PC-3 (cell line): ENCODE measurements around the gene ZNF98.

Source experiments
- EZH2 ChIP-seq: fragments of 300-600 bp; sonication (generic); IDR thresholded peaks from one replicate; pipeline ENCODE4 v1.6.1; 2017; ENCODE audit warnings: antibody characterized with exemption, mild to moderate bottlenecking, low read length; ENCODE audit not compliant: unreplicated experiment
- EZH2phosphoT487 ChIP-seq: fragments of 300-600 bp; sonication (generic); IDR thresholded peaks from 2 replicates; pipeline ENCODE4 v1.6.1; 2018; ENCODE audit warnings: mild to moderate bottlenecking, antibody characterized with exemption, low read length, borderline replicate concordance
- TF ChIP-seq, protein P1 (sequence below): fragments of 300-600 bp; sonication (generic); conservative IDR thresholded peaks from 2 replicates; pipeline ENCODE4 v1.5.1; 2017; ENCODE audit warnings: antibody characterized with exemption, low read depth, mild to moderate bottlenecking, low read length

- TF ChIP-seq, protein P1, sequence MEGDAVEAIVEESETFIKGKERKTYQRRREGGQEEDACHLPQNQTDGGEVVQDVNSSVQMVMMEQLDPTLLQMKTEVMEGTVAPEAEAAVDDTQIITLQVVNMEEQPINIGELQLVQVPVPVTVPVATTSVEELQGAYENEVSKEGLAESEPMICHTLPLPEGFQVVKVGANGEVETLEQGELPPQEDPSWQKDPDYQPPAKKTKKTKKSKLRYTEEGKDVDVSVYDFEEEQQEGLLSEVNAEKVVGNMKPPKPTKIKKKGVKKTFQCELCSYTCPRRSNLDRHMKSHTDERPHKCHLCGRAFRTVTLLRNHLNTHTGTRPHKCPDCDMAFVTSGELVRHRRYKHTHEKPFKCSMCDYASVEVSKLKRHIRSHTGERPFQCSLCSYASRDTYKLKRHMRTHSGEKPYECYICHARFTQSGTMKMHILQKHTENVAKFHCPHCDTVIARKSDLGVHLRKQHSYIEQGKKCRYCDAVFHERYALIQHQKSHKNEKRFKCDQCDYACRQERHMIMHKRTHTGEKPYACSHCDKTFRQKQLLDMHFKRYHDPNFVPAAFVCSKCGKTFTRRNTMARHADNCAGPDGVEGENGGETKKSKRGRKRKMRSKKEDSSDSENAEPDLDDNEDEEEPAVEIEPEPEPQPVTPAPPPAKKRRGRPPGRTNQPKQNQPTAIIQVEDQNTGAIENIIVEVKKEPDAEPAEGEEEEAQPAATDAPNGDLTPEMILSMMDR = no peak
- TF ChIP-seq EZH2 (no peak), EZH2phosphoT487 (no peak)
Observed at GRCh38 chr19:22427960-22428913, 6.1 kb upstream of the ZNF98 start.
